Neural progenitor cell (in vitro differentiated cells): ENCODE results near the gene UGT1A8.

Experiments
- CTCF ChIP-seq: fragments of 200-600 bp; sonication (generic); IDR thresholded peaks from 2 replicates; pipeline ENCODE4 v1.5.1; 2017; ENCODE audit warnings: antibody characterized with exemption, mild to moderate bottlenecking
- EZH2phosphoT487 ChIP-seq: fragments of 200-600 bp; sonication (generic); IDR thresholded peaks from 2 replicates; pipeline ENCODE4 v1.6.1; 2017; ENCODE audit warnings: antibody characterized with exemption

DNA sequence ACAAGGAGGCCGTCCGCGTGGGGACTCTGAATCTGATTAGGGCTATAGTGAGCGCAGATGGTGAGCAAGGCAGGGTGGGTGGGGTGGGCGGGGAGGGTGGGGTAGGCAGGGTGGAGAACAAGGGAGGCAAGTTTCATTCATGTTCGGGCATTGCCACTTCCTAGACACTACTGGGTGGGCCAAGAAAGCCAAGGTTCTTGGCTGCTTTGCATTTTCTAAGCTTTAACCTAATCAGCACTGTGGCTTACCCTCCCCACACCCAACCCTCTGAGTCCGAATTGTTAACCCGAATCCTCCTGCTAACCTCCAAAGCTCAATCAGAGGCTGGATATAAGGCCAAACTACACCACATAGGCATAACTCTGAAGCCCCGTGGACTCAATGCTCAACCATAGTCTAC is 178.8 kb downstream of the UGT1A8 start:
- no peak for TF ChIP-seq CTCF
- no peak for TF ChIP-seq EZH2phosphoT487
